GM21576 (cell line): ENCODE data around the gene KIF2C.
"Not testable (repeated sequence)": the region's sequence is repeated elsewhere in the genome, so short reads cannot be mapped to it uniquely, and the experiment has no call there.

ENCODE experiments used
- ATAC-seq: cut with Tn5 transposase; IDR thresholded peaks from one replicate; pipeline ENCODE4 v1.9.1; 2021; ENCODE audit warnings: mild to moderate bottlenecking, moderate library complexity; ENCODE audit not compliant: unreplicated experiment

KIF2C gene

DNA sequence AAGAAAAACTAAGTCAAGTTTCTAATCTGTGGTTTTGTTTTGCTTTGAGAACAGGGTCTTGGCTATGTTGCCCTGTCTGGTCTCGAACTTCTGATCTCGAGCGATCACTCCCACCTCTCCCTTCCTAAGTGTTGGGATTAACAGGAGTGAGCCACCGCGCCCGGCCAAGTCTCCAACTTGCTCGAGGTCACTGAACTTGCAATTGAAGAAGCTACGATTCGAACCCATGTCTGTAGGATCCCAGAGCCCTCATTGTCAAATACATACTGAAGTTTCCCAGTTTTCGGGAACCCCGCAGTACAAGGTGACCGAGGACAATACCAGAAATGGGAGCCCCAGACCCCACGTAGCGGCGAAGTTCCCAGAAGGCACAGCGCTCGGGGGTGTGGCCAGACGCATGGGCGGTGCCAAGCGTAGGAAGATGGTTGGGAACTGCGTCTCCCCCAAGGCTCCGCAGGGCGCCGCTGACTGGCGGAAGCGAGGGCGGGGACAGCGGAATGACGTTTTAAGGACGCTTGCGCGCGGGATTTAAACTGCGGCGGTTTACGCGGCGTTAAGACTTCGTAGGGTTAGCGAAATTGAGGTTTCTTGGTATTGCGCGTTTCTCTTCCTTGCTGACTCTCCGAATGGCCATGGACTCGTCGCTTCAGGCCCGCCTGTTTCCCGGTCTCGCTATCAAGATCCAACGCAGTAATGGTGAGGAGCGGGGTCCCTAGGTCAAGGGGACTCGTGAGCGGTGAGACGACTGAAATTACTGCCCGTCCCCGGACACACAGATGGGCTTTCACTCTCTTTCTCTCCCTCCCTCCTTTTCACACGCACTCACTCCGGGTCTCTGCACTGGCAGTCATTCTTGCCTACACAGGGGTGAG, at the start of gene KIF2C:
Gene KIF2C, plus strand, starts transcription at position 531 of the 872 bp plus-strand sequence. Its CDS starts 96 bp downstream, at position 627.
- ATAC-seq, result peak; percentile 97

- no peak for ATAC-seq
These were observed 46.5 kb upstream of the KIF2C start for GRCh38 chr1:44693159-44693558.

GRCh38 chr1:44693900-44694299, 45.7 kb upstream of the KIF2C start:
- ATAC-seq, result no peak

DNA sequence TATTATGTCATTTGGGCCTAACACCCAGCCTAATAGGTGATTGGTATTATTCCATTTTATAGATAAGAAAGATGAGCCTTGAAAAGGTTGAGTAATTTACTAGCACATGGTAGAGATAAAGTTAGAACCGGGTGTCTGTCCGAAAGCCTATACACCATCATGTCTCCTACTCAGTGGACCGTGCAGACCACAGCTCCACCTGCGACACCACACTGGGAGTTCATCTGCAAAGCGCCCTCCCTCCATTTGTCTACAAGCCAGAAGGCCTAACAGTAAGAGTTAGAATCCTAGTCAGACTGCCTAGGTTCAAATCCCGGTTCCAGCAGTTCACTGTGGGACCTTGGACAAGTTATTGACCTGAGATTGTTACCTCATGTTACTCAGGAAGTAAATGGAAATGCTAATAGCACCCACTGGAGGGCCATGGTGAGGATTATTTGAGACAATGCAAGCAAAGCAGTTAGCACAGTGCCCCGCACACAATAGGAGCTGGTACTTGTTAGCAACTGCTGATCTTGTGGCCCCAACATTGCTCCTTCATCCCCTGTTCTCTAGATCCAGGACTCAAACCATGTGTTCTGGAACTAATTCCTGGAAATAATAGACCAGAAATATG, 44.7 kb upstream of the KIF2C start:
- ATAC-seq, result peak; percentile 73

DNA sequence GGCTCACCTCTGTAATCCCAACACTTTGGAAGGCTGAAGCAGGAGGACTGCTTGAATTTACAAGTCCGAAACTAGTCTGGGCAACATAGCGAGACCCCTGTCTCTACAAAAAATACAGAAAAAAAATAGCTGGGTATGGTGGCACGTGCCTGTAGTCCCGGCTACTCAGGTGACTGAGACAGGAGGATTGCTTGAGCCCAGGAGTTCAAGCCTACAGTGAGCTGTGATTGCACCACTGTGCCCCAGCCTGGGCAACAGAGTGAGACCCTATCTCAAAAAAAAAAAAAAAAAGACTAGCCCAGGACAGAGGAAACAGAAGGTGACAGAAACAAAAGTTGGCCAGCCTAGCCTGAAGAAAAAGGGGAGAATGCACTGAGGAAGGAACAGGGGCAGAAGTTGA, 44.0 kb upstream of the KIF2C start:
- ATAC-seq, result no peak

DNA sequence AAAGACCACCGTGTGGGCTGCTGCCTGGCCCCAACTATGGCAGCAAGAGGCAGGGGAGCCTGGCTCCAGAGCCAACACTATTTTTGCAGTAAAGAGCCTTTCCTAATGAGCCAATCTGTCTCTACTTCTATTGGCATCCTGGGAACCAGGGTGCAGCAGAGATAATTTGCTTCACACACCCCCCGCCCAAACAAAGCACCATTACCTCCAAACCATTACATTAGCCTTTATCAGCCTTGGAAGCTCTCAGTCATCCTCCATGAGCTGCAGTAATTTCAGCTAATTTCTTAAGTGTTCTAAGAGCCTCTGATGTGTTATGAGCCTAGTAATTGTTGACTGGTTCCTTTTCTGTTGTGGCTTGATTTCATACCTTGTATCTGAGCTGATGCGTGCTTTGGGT, 43.5 kb upstream of the KIF2C start:
- no peak for ATAC-seq

DNA sequence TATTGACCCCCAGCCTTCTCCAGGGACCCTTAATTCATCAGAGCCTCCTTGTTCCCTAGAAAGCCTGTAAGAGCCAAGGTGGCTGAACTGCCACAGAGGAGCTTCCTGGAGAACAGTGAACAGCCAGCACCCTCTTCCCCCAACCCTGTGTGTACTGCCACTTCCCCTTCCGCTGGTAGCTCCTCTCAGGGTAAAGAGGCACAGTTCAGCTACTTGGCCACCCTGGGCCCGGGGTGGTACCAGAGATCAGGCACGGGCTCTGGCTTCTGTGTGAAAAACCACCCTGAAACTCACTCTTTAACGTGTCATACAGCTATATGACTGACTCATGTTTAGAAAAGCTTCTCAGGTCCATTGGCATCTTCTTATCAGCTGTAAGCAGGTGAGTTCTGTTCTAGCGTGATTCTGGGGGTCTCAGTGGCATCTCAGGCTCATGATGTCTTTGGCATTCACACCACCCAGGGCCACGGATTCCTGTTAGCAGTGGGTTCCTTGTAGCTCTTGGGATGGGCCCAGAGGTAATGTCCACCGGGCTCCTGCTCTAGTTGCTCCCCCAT, 42.8 kb upstream of the KIF2C start:
- ATAC-seq, result no peak

GRCh38 chr1:44698138-44698537, 41.5 kb upstream of the KIF2C start:
- no peak for ATAC-seq

DNA sequence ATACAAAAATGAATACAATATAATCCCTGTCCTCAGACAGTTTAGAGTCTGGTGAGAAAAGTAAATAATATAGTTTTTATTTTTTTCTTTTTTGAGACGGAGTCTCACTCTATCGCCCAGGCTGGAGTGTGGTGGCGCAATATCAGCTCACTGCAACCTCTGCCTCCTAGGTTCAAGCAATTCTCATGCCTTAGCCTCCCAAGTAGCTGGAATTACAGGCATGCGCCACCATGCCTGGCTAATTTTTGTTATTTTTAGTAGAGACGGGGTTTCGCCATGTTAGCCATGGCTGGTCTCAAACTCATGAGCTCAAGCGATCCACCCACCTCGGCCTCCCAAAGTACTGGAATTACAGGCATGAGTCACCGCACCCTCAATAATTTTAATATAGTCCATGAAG, 40.3 kb upstream of the KIF2C start:
- ATAC-seq, result not testable (repeated sequence)

- ATAC-seq, result no peak
These were observed 39.1 kb upstream of the KIF2C start for GRCh38 chr1:44700573-44700972.

GRCh38 chr1:44701141-44701573, 38.5 kb upstream of the KIF2C start:
- no peak for ATAC-seq

- no peak for ATAC-seq
These were observed 34.2 kb upstream of the KIF2C start for GRCh38 chr1:44705470-44705869.

GRCh38 chr1:44705938-44706337, 33.7 kb upstream of the KIF2C start:
- no peak for ATAC-seq

- ATAC-seq, result no peak
These were observed 32.3 kb upstream of the KIF2C start for GRCh38 chr1:44707112-44707881.

GRCh38 chr1:44707959-44708831, 31.4 kb upstream of the KIF2C start:
- ATAC-seq, result no peak

DNA sequence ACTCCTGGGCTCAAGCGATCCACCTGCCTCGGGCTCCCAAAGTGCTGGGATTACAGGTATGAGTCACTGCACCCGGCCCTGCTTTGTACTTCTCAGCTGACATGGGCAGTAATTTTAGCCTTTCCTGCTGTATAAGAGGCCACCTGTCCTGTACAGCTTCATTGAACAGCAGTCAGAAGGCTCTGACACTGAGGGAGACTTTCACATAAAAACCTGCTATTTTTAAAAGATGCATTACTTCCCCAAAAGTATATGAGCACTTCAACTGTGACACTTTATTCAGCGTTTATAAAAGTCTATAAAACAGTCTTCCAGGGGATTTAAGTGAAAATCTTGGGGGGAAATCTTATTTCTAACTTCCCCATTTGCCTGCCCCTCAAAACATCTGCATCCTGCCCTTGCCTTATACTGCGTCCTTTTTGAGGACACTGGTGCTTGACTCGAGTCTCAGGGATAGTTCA, 26.3 kb upstream of the KIF2C start:
- peak; percentile 57 for ATAC-seq

GRCh38 chr1:44714532-44714931, 25.1 kb upstream of the KIF2C start:
- no peak for ATAC-seq

DNA sequence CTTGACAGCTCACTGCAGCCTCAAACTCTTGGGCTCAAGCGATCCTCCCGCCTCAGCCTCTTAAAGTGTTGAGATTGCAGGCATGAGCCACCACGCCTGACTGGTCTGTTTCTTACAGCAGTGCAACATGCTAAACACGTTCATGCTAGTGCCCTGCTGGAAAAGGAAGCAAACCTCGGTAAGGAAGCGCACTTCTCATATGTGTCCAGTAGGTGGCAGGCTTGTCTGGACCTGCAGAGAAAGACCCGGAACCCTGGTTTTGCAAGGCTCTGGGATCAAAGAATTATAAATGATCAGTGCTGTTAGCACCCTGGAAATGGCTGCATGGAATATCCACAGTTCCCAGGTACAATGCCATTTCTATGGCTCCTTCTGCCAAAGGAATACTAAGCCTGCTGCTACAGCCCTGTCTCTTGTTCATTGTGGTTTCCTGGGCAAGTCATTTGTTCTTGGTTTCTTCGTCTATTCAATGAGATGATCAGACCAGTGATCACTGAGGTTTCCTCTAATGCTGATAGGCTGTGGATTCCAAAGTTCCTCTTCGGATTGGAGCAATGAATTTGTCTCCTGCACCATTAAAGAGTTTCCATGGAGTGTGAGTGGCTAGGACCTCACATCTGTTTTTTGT, 24.6 kb upstream of the KIF2C start:
- no peak for ATAC-seq

- ATAC-seq, result no peak
These were observed 22.5 kb upstream of the KIF2C start for GRCh38 chr1:44717156-44717555.

DNA sequence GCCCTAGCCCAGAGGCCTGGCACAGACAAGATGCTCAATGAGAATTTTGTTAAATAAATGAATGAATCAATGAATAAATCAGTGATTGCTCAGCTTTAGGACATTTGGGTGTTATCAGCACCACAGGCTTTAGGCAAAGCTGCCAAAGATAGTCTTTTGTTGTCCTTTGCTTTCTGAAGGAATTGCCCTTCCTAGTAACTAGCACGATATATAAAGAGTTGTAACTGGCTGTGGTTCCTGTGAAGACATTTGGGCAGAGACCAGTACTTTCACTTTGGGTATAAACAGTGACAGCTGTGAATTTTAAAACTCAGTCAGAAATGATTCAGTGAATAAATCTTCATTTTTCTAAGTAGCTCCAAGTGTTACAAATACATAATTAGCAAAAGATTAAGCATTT, 22.0 kb upstream of the KIF2C start:
- no peak for ATAC-seq
